Measurements from ENCODE around the gene SEC24D. TPM values are rescaled to one million over a fixed set of nuclear protein-coding genes. Genes with fewer than 3 reads are reported as not detected.
"Not testable (repeated sequence)": the region's sequence is repeated elsewhere in the genome, so short reads cannot be mapped to it uniquely, and the experiment has no call there.

Gene SEC24D
- total and polyA plus RNA-seq, 9 of the 15 experiments (the other 6 are each of a cell fraction or from before 2014, with no cell fraction given), result 7.1 to 22.5 (median 11.3) TPM

GRCh38 chr4:118783887-118784286 lies 52.0 kb downstream of the SEC24D start:
- H3K79me2 ChIP-seq (ENCODE audit: control insufficient read depth, insufficient read depth, low read length), result no peaks in the 10 kb centered on the region
- no TSS peak for BruUV-seq (replicated peaks)
- no peaks in the 10 kb centered on the region for H3K9me3 ChIP-seq (replicated peaks; ENCODE audit: control insufficient read depth, insufficient read depth, low read depth, low read length)
- ATAC-seq (no peak), DNase-seq (ENCODE audit: extremely low read depth in 1 of 4, low spot score in 3 of 4) (no peak), FAIRE-seq (no peak)
- no peaks in the 10 kb centered on the region for H3K4me1 ChIP-seq (replicated peaks in 1 of 2; ENCODE audit: control insufficient read depth in 2 of 2, insufficient read depth in 2 of 2, low read length in 2 of 2)
- in situ Hi-C loops (cut with MboI) (no loop called here), intact Hi-C loops (cut with micrococcal nuclease) (no loop called here)
- no peaks in the 10 kb centered on the region for H3K9me1 ChIP-seq (ENCODE audit: control insufficient read depth, insufficient read depth, low read length)
- no peaks in the 10 kb centered on the region for H3K36me3 ChIP-seq (ENCODE audit: control insufficient read depth, insufficient read depth, low read length)
- 85% methylated on average over 5 of the region's 5 CpGs for WGBS (ENCODE audit: insufficient coverage, low coverage, missing lambda C conversion rate)
- H2AFZ ChIP-seq (ENCODE audit: low read depth, low read length), result no peak overlapping the region
- H3K4me2 ChIP-seq (ENCODE audit: insufficient read depth, low read length), result no peak overlapping the region
- peak; percentile 79 for TF ChIP-seq NFIC (IDR thresholded peaks at IDR 0.05)
- no peak for TF ChIP-seq CXXC5 (CRISPR knock-in tag; IDR thresholded peaks at IDR 0.05)
- TF ChIP-seq XRCC3 (IDR thresholded peaks at IDR 0.05), result no peak
- no peak for TF ChIP-seq ZNF408 (CRISPR knock-in tag; IDR thresholded peaks at IDR 0.05; ENCODE audit: low read depth)
- CTCF ChIA-PET (ENCODE audit: low intra/inter-chr PET ratio), result no interaction called here
- POLR2A ChIA-PET, result no interaction called here
- no peaks in the 10 kb centered on the region for H3K27me3 ChIP-seq (ENCODE audit: control insufficient read depth in 2 of 2, insufficient read depth in 2 of 2, low read length in 2 of 2)
- H3K9ac ChIP-seq (ENCODE audit: insufficient read depth in 1 of 2, low read depth in 2 of 2, low read length in 2 of 2), result no peak overlapping the region
- no peak overlapping the region for H3K4me3 ChIP-seq
- no peak overlapping the region for H3K27ac ChIP-seq (ENCODE audit: extremely low read depth, low read depth, low read length)
- no peaks in the 10 kb centered on the region for H4K20me1 ChIP-seq (replicated peaks; ENCODE audit: control insufficient read depth, insufficient read depth, low read length)

GRCh38 chr4:118782886-118783285 lies 53.0 kb downstream of the SEC24D start:
- H3K4me1 ChIP-seq (replicated peaks in 1 of 2; ENCODE audit: control insufficient read depth in 2 of 2, insufficient read depth in 2 of 2, low read length in 2 of 2); ATAC-seq; H2AFZ ChIP-seq (ENCODE audit: low read depth, low read length); H3K36me3 ChIP-seq (ENCODE audit: control insufficient read depth, insufficient read depth, low read length); H3K27ac ChIP-seq (ENCODE audit: extremely low read depth, low read depth, low read length); H3K79me2 ChIP-seq (ENCODE audit: control insufficient read depth, insufficient read depth, low read length); H3K27me3 ChIP-seq (ENCODE audit: control insufficient read depth in 2 of 2, insufficient read depth in 2 of 2, low read length in 2 of 2); in situ Hi-C loops (cut with MboI); H3K9me3 ChIP-seq (replicated peaks; ENCODE audit: control insufficient read depth, insufficient read depth, low read depth, low read length); H3K4me2 ChIP-seq (ENCODE audit: insufficient read depth, low read length); POLR2A ChIA-PET; H4K20me1 ChIP-seq (replicated peaks; ENCODE audit: control insufficient read depth, insufficient read depth, low read length); H3K4me3 ChIP-seq; FAIRE-seq; H3K9me1 ChIP-seq (ENCODE audit: control insufficient read depth, insufficient read depth, low read length); BruUV-seq (replicated peaks); intact Hi-C loops (cut with micrococcal nuclease); H3K9ac ChIP-seq (ENCODE audit: insufficient read depth in 1 of 2, low read depth in 2 of 2, low read length in 2 of 2); DNase-seq (ENCODE audit: extremely low read depth in 1 of 4, low spot score in 3 of 4): not testable (repeated sequence)
- CTCF ChIA-PET (ENCODE audit: low intra/inter-chr PET ratio), result interaction anchor here (0.5 kb wide), 1 partner anchor 214 kb away, joined by 3 read pairs; no protein-coding TSS in a partner anchor
- 97% methylated on average over 9 of the region's 13 CpGs for WGBS (ENCODE audit: insufficient coverage, low coverage, missing lambda C conversion rate)
